HepG2 (cell line): ENCODE results near the gene VGLL4.

Source experiments
- FOXA1 ChIP-seq, 2 experiments: fragments of 450-650 bp in 1 of 2; sonication (generic) in 1 of 2; formaldehyde crosslinking in 1 of 2; IDR thresholded peaks; 2 replicates each; pipeline versions ENCODE4 v1.4.0 to v1.6.1; 2016 to 2020; ENCODE audit warnings: missing genetic modification reagents in 1 of 2
- SAP130 ChIP-seq: IDR thresholded peaks from 2 replicates; pipeline ENCODE4 v1.6.1; 2016; ENCODE audit warnings: low read depth
- SMARCE1 ChIP-seq: fragments of 450-650 bp; IDR thresholded peaks from 2 replicates; pipeline ENCODE4 v1.6.1; 2017; ENCODE audit warnings: borderline replicate concordance
- TGIF2 ChIP-seq: IDR thresholded peaks from 2 replicates; pipeline ENCODE4 v1.6.1; 2016; ENCODE audit warnings: control low read depth, missing compliant biosample characterization
- ZNF543 ChIP-seq: sonication (generic); formaldehyde crosslinking; IDR thresholded peaks from 2 replicates; pipeline ENCODE4 v1.4.0; 2020; ENCODE audit warnings: mild to moderate bottlenecking, missing genetic modification reagents
- TF ChIP-seq, protein P1 (sequence below): sonication (generic); formaldehyde crosslinking; IDR thresholded peaks from 2 replicates; pipeline ENCODE4 v1.4.0; 2020; ENCODE audit warnings: mild to moderate bottlenecking, low read depth, missing genetic modification reagents
- TF ChIP-seq, protein P2 (sequence below): sonication (generic); formaldehyde crosslinking; IDR thresholded peaks from 2 replicates; pipeline ENCODE4 v1.5.0; 2020; ENCODE audit warnings: missing genetic modification reagents
- TF ChIP-seq, protein P3 (sequence below): IDR thresholded peaks from 2 replicates; pipeline ENCODE4 v1.6.1; 2016
- TF ChIP-seq, protein P4 (sequence below): sonication (generic); formaldehyde crosslinking; IDR thresholded peaks from 2 replicates; pipeline ENCODE4 v1.5.0; 2020; ENCODE audit warnings: mild to moderate bottlenecking, missing genetic modification reagents, moderate library complexity
- TF ChIP-seq, protein P5 (sequence below): sonication (generic); formaldehyde crosslinking; IDR thresholded peaks from 2 replicates; pipeline ENCODE4 v1.8.0; 2022; ENCODE audit warnings: low read depth, missing genetic modification reagents
- TF ChIP-seq, protein P6 (sequence below): sonication (generic); formaldehyde crosslinking; IDR thresholded peaks from 2 replicates; pipeline ENCODE4 v1.5.0; 2020; ENCODE audit warnings: missing genetic modification reagents

DNA sequence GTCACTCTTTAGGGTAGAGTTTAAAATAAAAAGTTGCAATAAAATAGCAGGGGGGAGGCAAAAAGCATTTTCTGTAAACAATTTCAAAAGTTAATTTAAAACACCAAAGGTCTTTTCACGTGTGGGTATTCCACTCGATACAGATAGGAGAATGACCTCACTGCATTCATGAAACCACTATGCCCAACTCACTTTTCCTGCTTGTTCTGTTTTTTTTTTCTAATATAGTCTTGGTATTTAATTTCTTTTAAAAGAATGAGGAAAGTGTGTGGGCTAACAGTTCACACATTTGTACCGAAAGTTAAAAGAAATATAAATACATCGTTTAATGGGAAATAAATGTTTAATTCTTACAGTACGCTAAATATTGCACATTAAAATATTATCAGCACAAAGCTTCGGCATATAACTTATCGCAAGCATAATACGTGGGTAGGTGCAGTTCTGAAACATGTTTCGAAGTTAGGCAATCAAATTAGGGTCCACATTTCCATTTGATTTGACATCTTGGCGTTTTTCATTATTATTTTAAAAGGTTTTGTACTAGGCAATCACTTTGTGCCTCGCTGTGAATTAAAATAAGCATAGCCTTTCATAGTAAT, 41.4 kb downstream of the VGLL4 start:
- TF ChIP-seq, protein P1, sequence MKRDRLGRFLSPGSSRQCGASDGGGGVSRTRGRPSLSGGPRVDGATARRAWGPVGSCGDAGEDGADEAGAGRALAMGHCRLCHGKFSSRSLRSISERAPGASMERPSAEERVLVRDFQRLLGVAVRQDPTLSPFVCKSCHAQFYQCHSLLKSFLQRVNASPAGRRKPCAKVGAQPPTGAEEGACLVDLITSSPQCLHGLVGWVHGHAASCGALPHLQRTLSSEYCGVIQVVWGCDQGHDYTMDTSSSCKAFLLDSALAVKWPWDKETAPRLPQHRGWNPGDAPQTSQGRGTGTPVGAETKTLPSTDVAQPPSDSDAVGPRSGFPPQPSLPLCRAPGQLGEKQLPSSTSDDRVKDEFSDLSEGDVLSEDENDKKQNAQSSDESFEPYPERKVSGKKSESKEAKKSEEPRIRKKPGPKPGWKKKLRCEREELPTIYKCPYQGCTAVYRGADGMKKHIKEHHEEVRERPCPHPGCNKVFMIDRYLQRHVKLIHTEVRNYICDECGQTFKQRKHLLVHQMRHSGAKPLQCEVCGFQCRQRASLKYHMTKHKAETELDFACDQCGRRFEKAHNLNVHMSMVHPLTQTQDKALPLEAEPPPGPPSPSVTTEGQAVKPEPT (CRISPR knock-in tag) = no peak
- TF ChIP-seq, protein P2, sequence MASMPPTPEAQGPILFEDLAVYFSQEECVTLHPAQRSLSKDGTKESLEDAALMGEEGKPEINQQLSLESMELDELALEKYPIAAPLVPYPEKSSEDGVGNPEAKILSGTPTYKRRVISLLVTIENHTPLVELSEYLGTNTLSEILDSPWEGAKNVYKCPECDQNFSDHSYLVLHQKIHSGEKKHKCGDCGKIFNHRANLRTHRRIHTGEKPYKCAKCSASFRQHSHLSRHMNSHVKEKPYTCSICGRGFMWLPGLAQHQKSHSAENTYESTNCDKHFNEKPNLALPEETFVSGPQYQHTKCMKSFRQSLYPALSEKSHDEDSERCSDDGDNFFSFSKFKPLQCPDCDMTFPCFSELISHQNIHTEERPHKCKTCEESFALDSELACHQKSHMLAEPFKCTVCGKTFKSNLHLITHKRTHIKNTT (CRISPR knock-in tag) = no peak
- TF ChIP-seq FOXA1 (IDR thresholded peaks at IDR 0.05) (no peak), FOXA1 (CRISPR knock-in tag; IDR thresholded peaks at IDR 0.05) (no peak), TGIF2 (CRISPR knock-in tag) (no peak), SMARCE1 (no peak), SAP130 (CRISPR knock-in tag) (no peak), ZNF543 (no peak)
- TF ChIP-seq, protein P3, sequence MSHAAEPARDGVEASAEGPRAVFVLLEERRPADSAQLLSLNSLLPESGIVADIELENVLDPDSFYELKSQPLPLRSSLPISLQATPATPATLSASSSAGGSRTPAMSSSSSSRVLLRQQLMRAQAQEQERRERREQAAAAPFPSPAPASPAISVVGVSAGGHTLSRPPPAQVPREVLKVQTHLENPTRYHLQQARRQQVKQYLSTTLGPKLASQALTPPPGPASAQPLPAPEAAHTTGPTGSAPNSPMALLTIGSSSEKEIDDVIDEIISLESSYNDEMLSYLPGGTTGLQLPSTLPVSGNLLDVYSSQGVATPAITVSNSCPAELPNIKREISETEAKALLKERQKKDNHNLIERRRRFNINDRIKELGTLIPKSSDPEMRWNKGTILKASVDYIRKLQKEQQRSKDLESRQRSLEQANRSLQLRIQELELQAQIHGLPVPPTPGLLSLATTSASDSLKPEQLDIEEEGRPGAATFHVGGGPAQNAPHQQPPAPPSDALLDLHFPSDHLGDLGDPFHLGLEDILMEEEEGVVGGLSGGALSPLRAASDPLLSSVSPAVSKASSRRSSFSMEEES (CRISPR knock-in tag) = no peak
- TF ChIP-seq, protein P4, sequence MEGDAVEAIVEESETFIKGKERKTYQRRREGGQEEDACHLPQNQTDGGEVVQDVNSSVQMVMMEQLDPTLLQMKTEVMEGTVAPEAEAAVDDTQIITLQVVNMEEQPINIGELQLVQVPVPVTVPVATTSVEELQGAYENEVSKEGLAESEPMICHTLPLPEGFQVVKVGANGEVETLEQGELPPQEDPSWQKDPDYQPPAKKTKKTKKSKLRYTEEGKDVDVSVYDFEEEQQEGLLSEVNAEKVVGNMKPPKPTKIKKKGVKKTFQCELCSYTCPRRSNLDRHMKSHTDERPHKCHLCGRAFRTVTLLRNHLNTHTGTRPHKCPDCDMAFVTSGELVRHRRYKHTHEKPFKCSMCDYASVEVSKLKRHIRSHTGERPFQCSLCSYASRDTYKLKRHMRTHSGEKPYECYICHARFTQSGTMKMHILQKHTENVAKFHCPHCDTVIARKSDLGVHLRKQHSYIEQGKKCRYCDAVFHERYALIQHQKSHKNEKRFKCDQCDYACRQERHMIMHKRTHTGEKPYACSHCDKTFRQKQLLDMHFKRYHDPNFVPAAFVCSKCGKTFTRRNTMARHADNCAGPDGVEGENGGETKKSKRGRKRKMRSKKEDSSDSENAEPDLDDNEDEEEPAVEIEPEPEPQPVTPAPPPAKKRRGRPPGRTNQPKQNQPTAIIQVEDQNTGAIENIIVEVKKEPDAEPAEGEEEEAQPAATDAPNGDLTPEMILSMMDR (CRISPR knock-in tag) = no peak
- TF ChIP-seq, protein P5, sequence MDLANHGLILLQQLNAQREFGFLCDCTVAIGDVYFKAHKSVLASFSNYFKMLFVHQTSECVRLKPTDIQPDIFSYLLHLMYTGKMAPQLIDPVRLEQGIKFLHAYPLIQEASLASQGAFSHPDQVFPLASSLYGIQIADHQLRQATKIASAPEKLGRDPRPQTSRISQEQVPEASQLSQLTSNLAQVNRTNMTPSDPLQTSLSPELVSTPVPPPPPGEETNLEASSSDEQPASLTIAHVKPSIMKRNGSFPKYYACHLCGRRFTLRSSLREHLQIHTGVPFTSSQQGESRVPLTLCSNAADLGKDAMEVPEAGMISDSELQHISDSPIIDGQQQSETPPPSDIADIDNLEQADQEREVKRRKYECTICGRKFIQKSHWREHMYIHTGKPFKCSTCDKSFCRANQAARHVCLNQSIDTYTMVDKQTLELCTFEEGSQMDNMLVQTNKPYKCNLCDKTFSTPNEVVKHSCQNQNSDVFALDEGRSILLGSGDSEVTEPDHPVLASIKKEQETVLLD = no peak
- TF ChIP-seq, protein P6, sequence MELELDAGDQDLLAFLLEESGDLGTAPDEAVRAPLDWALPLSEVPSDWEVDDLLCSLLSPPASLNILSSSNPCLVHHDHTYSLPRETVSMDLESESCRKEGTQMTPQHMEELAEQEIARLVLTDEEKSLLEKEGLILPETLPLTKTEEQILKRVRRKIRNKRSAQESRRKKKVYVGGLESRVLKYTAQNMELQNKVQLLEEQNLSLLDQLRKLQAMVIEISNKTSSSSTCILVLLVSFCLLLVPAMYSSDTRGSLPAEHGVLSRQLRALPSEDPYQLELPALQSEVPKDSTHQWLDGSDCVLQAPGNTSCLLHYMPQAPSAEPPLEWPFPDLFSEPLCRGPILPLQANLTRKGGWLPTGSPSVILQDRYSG (CRISPR knock-in tag) = no peak
